Fibroblast of lung (primary cell): ENCODE measurements around the gene POLD1. TPM values are rescaled to one million over a fixed set of nuclear protein-coding genes. Genes with fewer than 3 reads are reported as not detected.
"Not testable (repeated sequence)": the region's sequence is repeated elsewhere in the genome, so short reads cannot be mapped to it uniquely, and the experiment has no call there.

Experiments used
- DNase-seq, 2 donors: peaks; one replicate each; pipeline versions ENCODE4 v3.0.0 to v3.0.0-alpha.2; 2010; ENCODE audit warnings: low read depth in 2 of 2
- H2AFZ ChIP-seq: 2 replicates; pipeline ENCODE4 v1.5.1; 2012; ENCODE audit warnings: low read length, control low read depth, inconsistent platforms
- H3K27ac ChIP-seq: 2 replicates; pipeline ENCODE4 v1.5.1; 2011; ENCODE audit warnings: low read length, control low read depth; ENCODE audit not compliant: insufficient read depth
- H3K27me3 ChIP-seq: 2 replicates; pipeline ENCODE4 v1.5.1; 2011; ENCODE audit warnings: mild to moderate bottlenecking, low read length; ENCODE audit not compliant: control insufficient read depth, insufficient read depth
- H3K36me3 ChIP-seq: 2 replicates; pipeline ENCODE4 v1.5.1; 2011; ENCODE audit warnings: low read length; ENCODE audit not compliant: control insufficient read depth, insufficient read depth
- H3K4me1 ChIP-seq: 2 replicates; pipeline ENCODE4 v1.5.1; 2011; ENCODE audit warnings: low read length; ENCODE audit not compliant: control insufficient read depth, insufficient read depth; ENCODE audit errors: extremely low read depth
- H3K4me2 ChIP-seq: 2 replicates; pipeline ENCODE4 v1.5.1; 2011; ENCODE audit warnings: low read length, control low read depth; ENCODE audit not compliant: insufficient read depth; ENCODE audit errors: extremely low read depth
- H3K4me3 ChIP-seq, 4 experiments: fragments of 200-600 bp in 1 of 4; sonication (generic) in 1 of 4; replicated peaks in 1 of 4; 2 replicates each; pipeline ENCODE4 v1.5.1; 2011 to 2016; ENCODE audit warnings: low read length in 4 of 4, low read depth in 3 of 4, mild to moderate bottlenecking in 3 of 4, control low read depth in 2 of 4, inconsistent platforms in 1 of 4, mixed read lengths in 1 of 4; ENCODE audit not compliant: insufficient read depth in 1 of 4; ENCODE audit errors: control extremely low read depth in 1 of 4
- H3K79me2 ChIP-seq: 2 replicates; pipeline ENCODE4 v1.5.1; 2012; ENCODE audit warnings: mild to moderate bottlenecking, low read length, inconsistent platforms; ENCODE audit not compliant: control insufficient read depth, insufficient read depth
- H3K9ac ChIP-seq: 2 replicates; pipeline ENCODE4 v1.5.1; 2011; ENCODE audit warnings: mild to moderate bottlenecking, low read length, control low read depth; ENCODE audit not compliant: insufficient read depth
- H3K9me3 ChIP-seq: 2 replicates; pipeline ENCODE4 v1.5.1; 2012; ENCODE audit warnings: low read depth, low read length; ENCODE audit not compliant: control insufficient read depth, insufficient read depth
- H4K20me1 ChIP-seq: 2 replicates; pipeline ENCODE4 v1.5.1; 2011; ENCODE audit warnings: low read length; ENCODE audit not compliant: control insufficient read depth, insufficient read depth; ENCODE audit errors: extremely low read depth
- EZH2 ChIP-seq: IDR thresholded peaks from 2 replicates; pipeline ENCODE4 v1.5.1; 2012; ENCODE audit warnings: low read length, control low read depth, mild to moderate bottlenecking; ENCODE audit errors: missing control alignments
- polyA plus RNA-seq, 2 donors: library from polyadenylated mRNA; depleted of rRNA in 1 of 2; stranded (reverse) in 1 of 2; unstranded in 1 of 2; fragments of >200 nt; gene quantifications; 2 replicates each; pipeline ENCODE4 v1.2.1, GENCODE V29; 2011 to 2012; ENCODE audit warnings: missing spikeins in 1 of 2
- total RNA-seq: library from RNA; depleted of rRNA; stranded (reverse); fragments of >200 nt; gene quantifications from 2 replicates; pipeline ENCODE4 v1.2.1, GENCODE V29; 2014
- TF ChIP-seq, protein P1 (sequence below), 2 donors: IDR thresholded peaks in 1 of 2; conservative IDR thresholded peaks in 1 of 2; 1 replicate in 1 of 2; 2 replicates in 1 of 2; pipeline ENCODE4 v1.5.1; 2011 to 2012; ENCODE audit warnings: low read length in 2 of 2, control low read depth in 1 of 2, inconsistent platforms in 1 of 2, low read depth in 1 of 2, mild to moderate bottlenecking in 1 of 2

Gene POLD1
- total and polyA plus RNA-seq, 2 donors (not counting 1 experiment from before 2014, with no cell fraction given): 4.0 to 23.6 TPM

DNA sequence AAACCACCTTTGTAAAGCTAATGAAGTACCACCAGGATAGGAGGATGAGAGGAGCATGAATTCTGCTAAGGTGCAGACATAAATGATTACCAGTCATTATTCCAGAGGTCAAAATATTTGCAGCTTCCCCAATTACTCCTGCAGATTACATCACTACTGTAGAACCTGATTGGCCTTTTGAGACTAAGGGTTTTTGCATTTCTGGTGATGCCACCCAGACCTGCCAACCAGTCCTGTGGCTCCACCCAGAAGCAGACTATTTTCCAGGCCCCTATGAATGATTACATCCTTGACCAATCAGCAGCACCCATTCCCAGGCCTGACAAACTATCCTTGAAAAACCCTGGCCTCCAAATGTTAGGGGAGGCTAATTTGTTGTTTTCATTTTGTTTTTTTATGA is 43.8 kb upstream of the POLD1 start:
- Histone ChIP-seq H4K20me1 (no peaks in the 10 kb centered on the region), H3K4me1 (no peaks in the 10 kb centered on the region), H3K9ac (no peak overlapping the region), H3K4me2 (no peak overlapping the region), H3K36me3 (no peaks in the 10 kb centered on the region), H3K79me2 (no peaks in the 10 kb centered on the region), H3K9me3 (no peaks in the 10 kb centered on the region), H3K27ac (no peak overlapping the region), H2AFZ (no peak overlapping the region), H3K27me3 (no peaks in the 10 kb centered on the region), H3K4me3 (no peak overlapping the region)
- DNase-seq: no peak
- TF ChIP-seq EZH2: no peak
- TF ChIP-seq, protein P1, sequence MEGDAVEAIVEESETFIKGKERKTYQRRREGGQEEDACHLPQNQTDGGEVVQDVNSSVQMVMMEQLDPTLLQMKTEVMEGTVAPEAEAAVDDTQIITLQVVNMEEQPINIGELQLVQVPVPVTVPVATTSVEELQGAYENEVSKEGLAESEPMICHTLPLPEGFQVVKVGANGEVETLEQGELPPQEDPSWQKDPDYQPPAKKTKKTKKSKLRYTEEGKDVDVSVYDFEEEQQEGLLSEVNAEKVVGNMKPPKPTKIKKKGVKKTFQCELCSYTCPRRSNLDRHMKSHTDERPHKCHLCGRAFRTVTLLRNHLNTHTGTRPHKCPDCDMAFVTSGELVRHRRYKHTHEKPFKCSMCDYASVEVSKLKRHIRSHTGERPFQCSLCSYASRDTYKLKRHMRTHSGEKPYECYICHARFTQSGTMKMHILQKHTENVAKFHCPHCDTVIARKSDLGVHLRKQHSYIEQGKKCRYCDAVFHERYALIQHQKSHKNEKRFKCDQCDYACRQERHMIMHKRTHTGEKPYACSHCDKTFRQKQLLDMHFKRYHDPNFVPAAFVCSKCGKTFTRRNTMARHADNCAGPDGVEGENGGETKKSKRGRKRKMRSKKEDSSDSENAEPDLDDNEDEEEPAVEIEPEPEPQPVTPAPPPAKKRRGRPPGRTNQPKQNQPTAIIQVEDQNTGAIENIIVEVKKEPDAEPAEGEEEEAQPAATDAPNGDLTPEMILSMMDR (conservative IDR thresholded peaks at IDR 0.05 in 1 of 2, IDR thresholded peaks at IDR 0.05 in 1 of 2; ENCODE audit: low read depth in 1 of 2, low read length in 2 of 2): no peak

DNA sequence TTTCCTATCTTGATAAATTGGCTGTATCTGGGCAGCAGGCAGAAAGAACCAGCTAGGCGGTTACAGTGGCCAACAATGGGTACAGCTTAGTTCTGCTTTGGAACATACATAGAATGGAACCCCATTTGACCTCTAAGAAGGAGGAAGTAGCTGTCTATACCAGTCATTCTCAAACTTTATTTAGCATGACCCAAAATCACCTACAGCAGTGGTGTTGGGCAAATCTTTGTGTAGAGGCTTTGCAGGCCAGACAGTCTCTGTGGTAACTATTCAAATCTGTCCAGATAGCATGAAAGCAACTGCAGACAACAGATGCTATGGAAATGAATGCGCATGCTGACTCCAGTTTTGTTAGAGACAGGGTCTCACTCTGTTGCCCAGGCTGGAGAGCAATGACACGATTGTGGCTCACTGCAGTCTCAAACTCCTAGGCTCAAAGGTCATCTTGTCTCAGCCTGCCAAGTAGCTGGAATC is 43.0 kb upstream of the POLD1 start:
- Histone ChIP-seq H3K36me3 (no peaks in the 10 kb centered on the region), H3K4me2 (no peak overlapping the region), H3K9ac (no peak overlapping the region), H2AFZ (no peak overlapping the region), H3K79me2 (no peaks in the 10 kb centered on the region), H4K20me1 (no peaks in the 10 kb centered on the region), H3K4me1 (no peaks in the 10 kb centered on the region), H3K4me3 (no peak overlapping the region), H3K27ac (no peak overlapping the region), H3K9me3 (no peaks in the 10 kb centered on the region), H3K27me3 (no peaks in the 10 kb centered on the region)
- DNase-seq: no peak
- TF ChIP-seq EZH2: no peak
- TF ChIP-seq, protein P1 (conservative IDR thresholded peaks at IDR 0.05 in 1 of 2, IDR thresholded peaks at IDR 0.05 in 1 of 2; ENCODE audit: low read depth in 1 of 2, low read length in 2 of 2): no peak

DNA sequence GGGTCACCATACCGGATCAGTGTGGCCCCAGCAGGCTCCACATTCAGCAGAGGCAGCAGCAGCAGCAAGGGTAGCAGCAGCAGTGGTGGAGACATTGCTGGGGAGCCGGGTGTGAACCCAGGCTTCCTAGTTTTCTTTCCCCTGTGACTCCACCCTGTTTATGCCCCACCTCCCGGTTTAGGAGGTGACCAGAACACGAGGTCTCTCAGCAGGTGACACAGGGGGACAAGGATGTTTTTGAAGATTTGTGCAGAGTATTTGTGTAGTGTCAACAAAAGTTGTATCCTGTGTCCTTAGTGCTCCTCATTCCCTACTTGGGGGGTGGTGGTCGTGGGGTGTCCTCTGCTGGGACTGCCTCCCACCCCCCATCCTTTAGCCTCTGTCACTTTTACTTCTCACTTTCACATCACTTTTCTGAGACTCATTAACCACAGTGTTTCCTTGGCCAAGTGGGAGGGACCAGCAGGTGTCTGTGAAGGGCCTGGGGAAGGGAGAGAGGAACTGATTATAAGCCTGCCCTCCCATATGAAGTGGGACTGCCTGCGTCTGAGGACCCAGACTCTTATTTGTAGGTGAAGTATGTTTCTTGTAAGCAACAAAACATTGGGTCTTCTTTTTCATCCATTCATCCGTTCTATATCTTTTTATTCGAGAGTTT is 39.4 kb upstream of the POLD1 start:
- Histone ChIP-seq H3K27ac (no peak overlapping the region), H2AFZ (no peak overlapping the region), H3K36me3 (no peaks in the 10 kb centered on the region), H3K79me2 (no peaks in the 10 kb centered on the region), H3K9me3 (no peaks in the 10 kb centered on the region), H3K4me2 (no peak overlapping the region), H3K9ac (no peak overlapping the region), H3K4me1 (no peaks in the 10 kb centered on the region), H4K20me1 (no peaks in the 10 kb centered on the region), H3K4me3 (no peak overlapping the region), H3K27me3 (no peaks in the 10 kb centered on the region)
- no peak for DNase-seq
- TF ChIP-seq, protein P1 (conservative IDR thresholded peaks at IDR 0.05 in 1 of 2, IDR thresholded peaks at IDR 0.05 in 1 of 2; ENCODE audit: low read depth in 1 of 2, low read length in 2 of 2): no peak
- no peak for TF ChIP-seq EZH2

DNA sequence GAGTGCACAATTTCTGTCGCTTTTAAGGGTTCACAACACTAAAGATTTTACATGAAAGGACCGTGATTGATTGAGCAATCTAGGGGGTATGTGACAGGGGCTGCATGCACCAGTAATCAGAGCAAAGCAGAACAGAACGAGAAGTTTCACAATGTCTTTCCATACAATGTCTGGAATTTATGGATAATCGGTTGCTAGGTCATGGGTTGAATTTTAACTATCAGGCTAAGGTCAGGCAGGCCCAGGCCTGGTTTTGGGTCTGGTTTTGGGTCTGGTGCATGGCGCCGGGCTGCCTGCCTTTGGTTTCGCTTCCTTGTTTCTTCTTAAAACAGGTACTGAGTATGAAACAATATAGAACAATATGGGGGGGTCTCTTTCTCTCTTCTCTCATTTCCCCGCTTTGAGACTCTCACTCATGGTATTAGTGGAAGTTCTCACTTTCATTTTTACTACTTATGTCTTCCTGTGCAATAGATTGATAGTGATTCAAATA is 37.0 kb upstream of the POLD1 start:
- H3K79me2 ChIP-seq, H3K9ac ChIP-seq, H3K4me3 ChIP-seq, H3K4me1 ChIP-seq, H3K4me2 ChIP-seq, DNase-seq, H3K27ac ChIP-seq, H3K36me3 ChIP-seq, H3K9me3 ChIP-seq, H2AFZ ChIP-seq, H4K20me1 ChIP-seq, H3K27me3 ChIP-seq: not testable (repeated sequence)
